GM18505 (cell line): Measurements from ENCODE around the gene SOWAHD.
A peak's percentile ranks its signal among the peaks of the same experiment; 100 is the strongest.
"Not testable (repeated sequence)": the region's sequence is repeated elsewhere in the genome, so short reads cannot be mapped to it uniquely, and the experiment has no call there.

Source experiments
- ATAC-seq: cut with Tn5 transposase; IDR thresholded peaks from one replicate; pipeline ENCODE4 v1.9.1; 2021; ENCODE audit not compliant: unreplicated experiment
- POLR2A ChIP-seq: IDR thresholded peaks from 4 replicates; pipeline ENCODE4 v1.6.1; 2011; ENCODE audit warnings: borderline replicate concordance; ENCODE audit not compliant: insufficient read depth, insufficient read length; ENCODE audit errors: extremely low read depth

The SOWAHD gene

GRCh38 chrX:119745283-119745848 is 13.0 kb upstream of the SOWAHD start:
- ATAC-seq: no peak
- no peak for TF ChIP-seq POLR2A

- ATAC-seq: not testable (repeated sequence)
Measured at GRCh38 chrX:119750131-119750530, 8.3 kb upstream of the SOWAHD start.

- not testable (repeated sequence) for ATAC-seq
Measured at GRCh38 chrX:119750751-119751150, 7.6 kb upstream of the SOWAHD start.

GRCh38 chrX:119753001-119753400 is 5.4 kb upstream of the SOWAHD start:
- TF ChIP-seq POLR2A: no peak
- ATAC-seq: no peak

GRCh38 chrX:119753639-119754257 is 4.6 kb upstream of the SOWAHD start:
- no peak for TF ChIP-seq POLR2A
- ATAC-seq: no peak

- no peak for TF ChIP-seq POLR2A
- peak; percentile 72 for ATAC-seq
Measured at GRCh38 chrX:119755981-119756533, 2.3 kb upstream of the SOWAHD start.

GRCh38 chrX:119756926-119757635 is 1.3 kb upstream of the SOWAHD start:
- TF ChIP-seq POLR2A: no peak
- ATAC-seq: no peak

GRCh38 chrX:119757646-119757978 is 776 bp upstream of the SOWAHD start:
- no peak for ATAC-seq
- TF ChIP-seq POLR2A: no peak

- TF ChIP-seq POLR2A: no peak
- no peak for ATAC-seq
Measured at GRCh38 chrX:119758731-119759247, 401 bp downstream of the SOWAHD start.

- no peak for ATAC-seq
- TF ChIP-seq POLR2A: no peak
Measured at GRCh38 chrX:119759248-119759766, 919 bp downstream of the SOWAHD start.

- ATAC-seq: no peak
- peak; percentile 57 for TF ChIP-seq POLR2A
Measured at GRCh38 chrX:119760026-119760877, 1.9 kb downstream of the SOWAHD start.

- no peak for TF ChIP-seq POLR2A
- no peak for ATAC-seq
Measured at GRCh38 chrX:119762718-119763117, 4.3 kb downstream of the SOWAHD start.

- no peak for TF ChIP-seq POLR2A
- ATAC-seq: no peak
Measured at GRCh38 chrX:119763181-119763580, 4.8 kb downstream of the SOWAHD start.
